HEK293 (cell line): ENCODE data around the gene MYO3A.

Experiments used
- CTCF ChIP-seq: fragments of 450-650 bp; formaldehyde crosslinking; IDR thresholded peaks from 2 replicates; pipeline ENCODE4 v1.5.1; 2016; ENCODE audit warnings: missing biosample characterization, missing genetic modification characterization
- RBAK ChIP-seq: fragments of 450-650 bp; formaldehyde crosslinking; IDR thresholded peaks from 2 replicates; pipeline ENCODE4 v1.5.1; 2016; ENCODE audit warnings: missing biosample characterization, missing genetic modification characterization
- ZFP69B ChIP-seq: fragments of 450-650 bp; formaldehyde crosslinking; IDR thresholded peaks from 2 replicates; pipeline ENCODE4 v1.5.1; 2016; ENCODE audit warnings: missing biosample characterization, missing genetic modification characterization
- ZNF112 ChIP-seq: fragments of 450-650 bp; formaldehyde crosslinking; IDR thresholded peaks from 2 replicates; pipeline ENCODE4 v1.5.0; 2017; ENCODE audit warnings: missing biosample characterization, missing genetic modification characterization
- ZNF394 ChIP-seq: fragments of 450-650 bp; formaldehyde crosslinking; IDR thresholded peaks from 2 replicates; pipeline ENCODE4 v1.5.1; 2016; ENCODE audit warnings: missing biosample characterization, missing genetic modification characterization, mild to moderate bottlenecking, moderate library complexity, borderline replicate concordance
- ZNF558 ChIP-seq: fragments of 450-650 bp; formaldehyde crosslinking; IDR thresholded peaks from 2 replicates; pipeline ENCODE4 v1.5.1; 2016; ENCODE audit warnings: missing biosample characterization, missing genetic modification characterization
- ZNF768 ChIP-seq: fragments of 450-650 bp; formaldehyde crosslinking; IDR thresholded peaks from 2 replicates; pipeline ENCODE4 v1.5.1; 2018; ENCODE audit warnings: missing biosample characterization, mild to moderate bottlenecking, missing genetic modification characterization
- ZNF792 ChIP-seq: fragments of 450-650 bp; formaldehyde crosslinking; IDR thresholded peaks from 2 replicates; pipeline ENCODE4 v1.5.1; 2016; ENCODE audit warnings: missing biosample characterization, missing genetic modification characterization

GRCh38 chr10:26254616-26255015 is 320.6 kb downstream of the MYO3A start:
- TF ChIP-seq ZNF792 (tag by site-specific recombination) (no peak), CTCF (tag by site-specific recombination) (no peak), ZFP69B (no peak), ZNF558 (tag by site-specific recombination) (no peak), ZNF768 (tag by site-specific recombination) (no peak), ZNF112 (tag by site-specific recombination) (no peak), RBAK (tag by site-specific recombination) (no peak), ZNF394 (tag by site-specific recombination) (no peak)
